ENCODE data around the gene C1orf21. TPM values are rescaled to one million over a fixed set of nuclear protein-coding genes. Genes with fewer than 3 reads are reported as not detected.
"Not testable (repeated sequence)": the region's sequence is repeated elsewhere in the genome, so short reads cannot be mapped to it uniquely, and the experiment has no call there.

The C1orf21 gene
- total RNA-seq, 1 donor from 2014 or later: 15.6 TPM

GRCh38 chr1:184610876-184611595 lies 224.2 kb downstream of the C1orf21 start:
- Mint-ChIP-seq H3K4me3 (ENCODE audit: unreplicated experiment) (no peak overlapping the region), H3K27ac (ENCODE audit: unreplicated experiment) (no peak overlapping the region), H3K9me3 (ENCODE audit: low read depth) (no peaks in the 10 kb centered on the region), H3K36me3 (ENCODE audit: low read depth) (peaks cover 2% of the 10 kb centered on the region), H3K4me1 (ENCODE audit: low read depth) (no peaks in the 10 kb centered on the region), H3K27me3 (ENCODE audit: low read depth) (no peaks in the 10 kb centered on the region)
- TF ChIP-seq, protein P1, sequence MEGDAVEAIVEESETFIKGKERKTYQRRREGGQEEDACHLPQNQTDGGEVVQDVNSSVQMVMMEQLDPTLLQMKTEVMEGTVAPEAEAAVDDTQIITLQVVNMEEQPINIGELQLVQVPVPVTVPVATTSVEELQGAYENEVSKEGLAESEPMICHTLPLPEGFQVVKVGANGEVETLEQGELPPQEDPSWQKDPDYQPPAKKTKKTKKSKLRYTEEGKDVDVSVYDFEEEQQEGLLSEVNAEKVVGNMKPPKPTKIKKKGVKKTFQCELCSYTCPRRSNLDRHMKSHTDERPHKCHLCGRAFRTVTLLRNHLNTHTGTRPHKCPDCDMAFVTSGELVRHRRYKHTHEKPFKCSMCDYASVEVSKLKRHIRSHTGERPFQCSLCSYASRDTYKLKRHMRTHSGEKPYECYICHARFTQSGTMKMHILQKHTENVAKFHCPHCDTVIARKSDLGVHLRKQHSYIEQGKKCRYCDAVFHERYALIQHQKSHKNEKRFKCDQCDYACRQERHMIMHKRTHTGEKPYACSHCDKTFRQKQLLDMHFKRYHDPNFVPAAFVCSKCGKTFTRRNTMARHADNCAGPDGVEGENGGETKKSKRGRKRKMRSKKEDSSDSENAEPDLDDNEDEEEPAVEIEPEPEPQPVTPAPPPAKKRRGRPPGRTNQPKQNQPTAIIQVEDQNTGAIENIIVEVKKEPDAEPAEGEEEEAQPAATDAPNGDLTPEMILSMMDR (IDR thresholded peaks at IDR 0.05): no peak
- no peak for DNase-seq (ENCODE audit: low spot score)

- H3K27ac Mint-ChIP-seq (ENCODE audit: unreplicated experiment); H3K9me3 Mint-ChIP-seq (ENCODE audit: low read depth); H3K27me3 Mint-ChIP-seq (ENCODE audit: low read depth); H3K4me1 Mint-ChIP-seq (ENCODE audit: low read depth); H3K4me3 Mint-ChIP-seq (ENCODE audit: unreplicated experiment); DNase-seq (ENCODE audit: low spot score); H3K36me3 Mint-ChIP-seq (ENCODE audit: low read depth): not testable (repeated sequence)
These were observed 225.4 kb downstream of the C1orf21 start for GRCh38 chr1:184612229-184612628.

DNA sequence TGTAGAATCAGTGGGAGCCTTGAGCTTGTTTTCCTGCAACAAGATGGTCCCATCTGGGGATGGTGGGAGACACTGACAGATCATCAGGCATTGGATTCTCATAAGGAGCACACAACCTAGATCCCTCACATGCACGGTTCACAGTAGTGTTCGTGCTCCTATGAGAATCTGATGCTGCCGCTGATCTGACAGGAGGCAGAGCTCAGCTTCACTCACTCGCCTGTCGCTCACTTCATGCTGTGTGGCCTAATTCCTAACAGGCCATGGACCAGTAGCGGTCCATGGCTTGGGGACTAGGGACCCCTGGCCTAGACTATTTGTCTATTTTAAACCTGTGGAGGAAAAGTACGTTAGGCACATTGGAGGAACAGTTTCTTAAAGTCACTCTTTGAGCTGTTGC lies 227.8 kb downstream of the C1orf21 start:
- DNase-seq (ENCODE audit: low spot score): no peak
- H3K27me3 Mint-ChIP-seq (ENCODE audit: low read depth): no peaks in the 10 kb centered on the region
- H3K36me3 Mint-ChIP-seq (ENCODE audit: low read depth): peaks cover under 1% of the 10 kb centered on the region
- H3K4me1 Mint-ChIP-seq (ENCODE audit: low read depth): no peaks in the 10 kb centered on the region
- H3K9me3 Mint-ChIP-seq (ENCODE audit: low read depth): no peaks in the 10 kb centered on the region
- no peak overlapping the region for H3K27ac Mint-ChIP-seq (ENCODE audit: unreplicated experiment)
- TF ChIP-seq, protein P1 (IDR thresholded peaks at IDR 0.05): no peak
- H3K4me3 Mint-ChIP-seq (ENCODE audit: unreplicated experiment): no peak overlapping the region

DNA sequence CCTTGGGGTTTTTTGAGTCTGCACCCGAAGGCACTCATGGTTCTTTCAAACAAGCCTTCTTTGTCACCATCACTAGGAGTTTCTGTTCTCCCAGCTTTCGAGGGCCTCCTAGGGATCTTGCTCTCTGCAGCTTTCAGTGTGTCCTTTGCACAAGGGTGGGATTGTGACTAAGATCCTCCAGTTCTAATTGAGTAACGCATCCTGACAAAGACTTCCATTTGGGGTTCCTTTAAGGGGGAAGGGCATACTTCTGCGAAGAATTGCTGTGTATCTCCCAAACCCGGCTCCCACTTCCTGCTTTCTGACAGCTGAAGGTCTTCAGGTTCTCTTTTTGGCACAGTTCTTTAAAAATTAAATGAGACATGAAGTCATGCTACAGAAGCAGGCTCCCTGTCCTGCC lies 228.5 kb downstream of the C1orf21 start:
- Mint-ChIP-seq H3K27me3 (ENCODE audit: low read depth) (no peaks in the 10 kb centered on the region), H3K4me3 (ENCODE audit: unreplicated experiment) (no peak overlapping the region), H3K36me3 (ENCODE audit: low read depth) (no peaks in the 10 kb centered on the region), H3K4me1 (ENCODE audit: low read depth) (peaks cover 1% of the 10 kb centered on the region), H3K27ac (ENCODE audit: unreplicated experiment) (no peak overlapping the region), H3K9me3 (ENCODE audit: low read depth) (no peaks in the 10 kb centered on the region)
- no peak for DNase-seq (ENCODE audit: low spot score)
- TF ChIP-seq, protein P1 (IDR thresholded peaks at IDR 0.05): no peak

DNA sequence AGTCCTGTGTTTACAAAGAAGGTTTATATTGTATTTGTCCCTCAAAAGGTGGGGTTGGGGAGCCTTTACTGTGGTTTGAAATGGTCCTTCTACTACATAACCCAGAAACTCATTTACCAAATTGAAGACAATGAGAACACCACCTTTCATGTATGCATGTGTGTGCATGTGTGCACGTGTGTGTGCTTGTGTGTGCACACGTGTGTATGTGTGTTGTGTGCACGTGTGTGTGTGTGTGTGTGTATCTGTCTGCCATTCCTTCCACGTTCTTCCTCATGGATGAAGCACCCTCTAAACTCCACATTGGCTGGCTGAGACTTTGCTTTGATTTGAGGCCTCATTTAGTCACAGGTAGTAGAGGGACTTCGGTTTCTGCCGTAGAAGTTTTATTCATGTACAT lies 229.7 kb downstream of the C1orf21 start:
- H3K9me3 Mint-ChIP-seq (ENCODE audit: low read depth): no peaks in the 10 kb centered on the region
- DNase-seq (ENCODE audit: low spot score): no peak
- no peaks in the 10 kb centered on the region for H3K36me3 Mint-ChIP-seq (ENCODE audit: low read depth)
- H3K4me1 Mint-ChIP-seq (ENCODE audit: low read depth): peaks cover 13% of the 10 kb centered on the region
- no peaks in the 10 kb centered on the region for H3K27me3 Mint-ChIP-seq (ENCODE audit: low read depth)
- no peak overlapping the region for H3K27ac Mint-ChIP-seq (ENCODE audit: unreplicated experiment)
- TF ChIP-seq, protein P1 (IDR thresholded peaks at IDR 0.05): no peak
- no peak overlapping the region for H3K4me3 Mint-ChIP-seq (ENCODE audit: unreplicated experiment)

GRCh38 chr1:184617433-184618029 lies 230.7 kb downstream of the C1orf21 start:
- Mint-ChIP-seq H3K36me3 (ENCODE audit: low read depth) (no peaks in the 10 kb centered on the region), H3K4me1 (ENCODE audit: low read depth) (peaks cover 23% of the 10 kb centered on the region), H3K4me3 (ENCODE audit: unreplicated experiment) (no peak overlapping the region), H3K27ac (ENCODE audit: unreplicated experiment) (no peak overlapping the region), H3K27me3 (ENCODE audit: low read depth) (no peaks in the 10 kb centered on the region), H3K9me3 (ENCODE audit: low read depth) (no peaks in the 10 kb centered on the region)
- TF ChIP-seq, protein P1 (IDR thresholded peaks at IDR 0.05): no peak
- DNase-seq (ENCODE audit: low spot score): no peak
